Transverse colon (tissue), 4 donors: ENCODE results near the gene FAM171A1. TPM values are rescaled to one million over a fixed set of nuclear protein-coding genes. Genes with fewer than 3 reads are reported as not detected.
"Not testable (repeated sequence)": the region's sequence is repeated elsewhere in the genome, so short reads cannot be mapped to it uniquely, and the experiment has no call there.

ENCODE experiments used
- DNase-seq: peaks from one replicate; pipeline ENCODE4 v3.0.0-alpha.2; 2019
- H3K27ac ChIP-seq, 4 donors: fragments of 200-600 bp; sonication (generic); 2 replicates each; pipeline ENCODE4 v1.5.1; 2016 to 2018; ENCODE audit warnings: inconsistent platforms in 4 of 4
- H3K27me3 ChIP-seq: fragments of 200-600 bp; sonication (generic); 2 replicates; pipeline ENCODE4 v1.5.1; 2017; ENCODE audit warnings: inconsistent platforms
- H3K36me3 ChIP-seq, 4 donors: fragments of 200-600 bp; sonication (generic); 2 replicates each; pipeline ENCODE4 v1.5.1; 2017 to 2019; ENCODE audit warnings: inconsistent platforms in 4 of 4
- H3K4me1 ChIP-seq, 4 donors: fragments of 200-600 bp; sonication (generic); 2 replicates each; pipeline ENCODE4 v1.5.1; 2017 to 2020; ENCODE audit warnings: inconsistent platforms in 4 of 4
- H3K4me3 ChIP-seq, 4 donors: fragments of 200-600 bp; sonication (generic); 1 replicate in 1 of 4; 2 replicates in 3 of 4; pipeline versions ENCODE4 v1.5.1 to v1.6.1; 2017 to 2019; ENCODE audit warnings: inconsistent platforms in 4 of 4
- H3K9me3 ChIP-seq, 2 donors: fragments of 200-600 bp; sonication (generic); 2 replicates each; pipeline ENCODE4 v1.5.1; 2017 to 2019; ENCODE audit warnings: inconsistent platforms in 2 of 2
- CTCF ChIP-seq, 5 experiments: fragments of 200-600 bp in 3 of 5; fragments of 450-650 bp in 2 of 5; sonication (generic) in 3 of 5; IDR thresholded peaks; 1 replicate in 2 of 5; 2 replicates in 3 of 5; pipeline ENCODE4 v1.5.1; 2016 to 2017; ENCODE audit warnings: antibody characterized with exemption in 5 of 5, inconsistent platforms in 3 of 5, mild to moderate bottlenecking in 2 of 5, moderate library complexity in 1 of 5
- EP300 ChIP-seq: sonication (generic); formaldehyde crosslinking; IDR thresholded peaks from one replicate; pipeline ENCODE4 v1.6.1; 2017; ENCODE audit warnings: antibody characterized with exemption, low read depth
- POLR2A ChIP-seq: fragments of 450-650 bp; IDR thresholded peaks from one replicate; pipeline ENCODE4 v1.6.1; 2016; ENCODE audit warnings: antibody characterized with exemption, mild to moderate bottlenecking, moderate library complexity
- POLR2AphosphoS5 ChIP-seq, 3 donors: sonication (generic); formaldehyde crosslinking; IDR thresholded peaks; one replicate each; pipeline ENCODE4 v1.6.1; 2016; ENCODE audit warnings: antibody characterized with exemption in 3 of 3
- WGBS, 2 donors: methylation state at CpG; one replicate each; pipeline ENCODE4 v1.1.5; 2018; ENCODE audit warnings: low coverage in 1 of 2; 5-methylcytosine and 5-hydroxymethylcytosine counted together
- in situ Hi-C, 4 donors: fragments of 200-750 bp; cut with MboI; loops; one replicate each; pipeline versions ENCODE4 v1.15.0 to v1.15.1; 2017; ENCODE audit warnings: low sequenced_read_pairs in 3 of 4, low pct_ligation_motif_present in 1 of 4, low pct_unique_long_range_greater_than_20kb in 1 of 4
- intact Hi-C: fragments of 100-400 bp; cut with DNase I; formaldehyde crosslinking; loops from one replicate; pipeline ENCODE4 v1.15.1; 2023; ENCODE audit warnings: low total_unique reads
- total RNA-seq, 4 donors: library from RNA; depleted of rRNA; stranded (reverse); fragments of >200 nt; gene quantifications; one replicate each; pipeline ENCODE4 v1.1.0, GENCODE V29; 2016

Gene FAM171A1
- total RNA-seq, 4 donors from 2014 or later: 29.2 to 42.2 (median 38.2) TPM

- Histone ChIP-seq H3K9me3 (no peaks in the 10 kb centered on the region), H3K4me1 (peaks cover 17 to 48% (median 38%) of the 10 kb centered on the region in 4 donors), H3K4me3 (no peak overlapping the region), H3K36me3 (no peaks in the 10 kb centered on the region), H3K27ac (peak overlapping the region; percentile 62 to 85 (median 80)), H3K27me3 (no peaks in the 10 kb centered on the region)
- WGBS, 2 donors: 59 to 65% methylated on average over 4 of the region's 4 CpGs
- intact Hi-C loops (no loop called here), in situ Hi-C loops (no loop called here)
- no peak for DNase-seq
- no peak for TF ChIP-seq CTCF (IDR thresholded peaks at IDR 0.05)
- TF ChIP-seq POLR2AphosphoS5 (IDR thresholded peaks at IDR 0.05): no peak
- TF ChIP-seq EP300: no peak
- TF ChIP-seq POLR2A: no peak
These were observed 34.9 kb downstream of the FAM171A1 start for GRCh38 chr10:15336211-15336610.

DNA sequence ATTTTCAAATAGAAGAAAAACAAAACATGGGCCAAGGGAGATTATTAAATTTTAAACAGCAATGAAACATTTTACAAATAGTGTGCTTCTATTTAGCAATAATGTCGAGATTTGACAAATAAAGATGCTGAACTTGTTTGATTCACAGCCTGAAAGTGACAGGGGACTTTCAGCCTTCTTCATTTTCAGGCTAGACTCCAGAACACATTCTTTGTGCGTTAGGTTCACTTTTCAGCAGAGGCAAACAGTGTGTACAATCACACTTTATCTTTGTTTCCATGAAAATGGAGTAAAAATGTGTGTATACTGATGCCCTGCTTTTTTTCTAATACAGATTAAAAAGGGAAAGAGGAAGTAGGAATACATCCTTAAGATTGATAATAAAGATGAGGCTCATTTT, 35.6 kb downstream of the FAM171A1 start:
- WGBS, 2 donors: 18 to 24% methylated on average over 2 of the region's 2 CpGs
- in situ Hi-C loops (no loop called here), intact Hi-C loops (no loop called here)
- no peak for DNase-seq
- Histone ChIP-seq H3K36me3 (no peaks in the 10 kb centered on the region), H3K27ac (peak overlapping the region; percentile 62 to 85 (median 80)), H3K4me1 (peaks cover 17 to 55% (median 42%) of the 10 kb centered on the region in 4 donors), H3K9me3 (no peaks in the 10 kb centered on the region), H3K4me3 (no peak overlapping the region), H3K27me3 (no peaks in the 10 kb centered on the region)
- no peak for TF ChIP-seq POLR2A
- no peak for TF ChIP-seq EP300
- TF ChIP-seq CTCF (IDR thresholded peaks at IDR 0.05): no peak

DNA sequence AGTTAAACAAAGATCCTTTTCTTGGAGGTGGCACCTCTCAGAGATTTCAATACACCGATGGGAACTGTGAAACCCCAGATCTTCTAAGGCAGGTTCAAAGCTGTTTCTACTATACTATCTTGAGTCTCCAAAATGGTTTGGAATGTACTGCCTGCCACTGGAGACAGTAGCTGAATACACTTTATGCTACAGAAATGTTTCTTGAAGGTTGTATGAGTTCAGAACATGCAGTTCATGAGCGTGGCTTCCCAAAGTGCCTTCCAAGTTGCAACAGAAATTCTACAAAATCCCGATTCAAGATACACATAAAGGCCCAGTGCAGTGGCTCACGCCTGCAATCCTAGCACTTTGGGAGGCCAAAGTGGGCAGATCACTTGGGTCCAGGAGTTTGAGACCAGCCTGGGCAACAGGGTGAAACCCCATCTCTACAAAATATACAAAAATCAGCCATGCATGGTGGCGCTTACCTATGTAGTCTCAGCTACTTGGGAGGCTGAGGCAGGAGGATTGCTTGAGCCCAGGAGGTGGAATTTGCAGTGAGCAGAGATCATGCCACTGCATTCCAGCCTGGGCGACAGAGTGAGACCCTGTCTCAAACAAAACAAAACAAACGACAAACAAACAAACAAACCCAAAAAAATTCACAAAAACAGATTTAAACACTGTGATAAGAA, 36.3 kb downstream of the FAM171A1 start:
- H3K27ac ChIP-seq: peak overlapping the region; percentile 62 to 85 (median 80)
- H3K4me1 ChIP-seq: peaks cover 17 to 62% (median 47%) of the 10 kb centered on the region in 4 donors
- H3K9me3 ChIP-seq: no peaks in the 10 kb centered on the region
- in situ Hi-C loops: no loop called here
- intact Hi-C loops: no loop called here
- no peak overlapping the region for H3K4me3 ChIP-seq
- no peak for TF ChIP-seq POLR2AphosphoS5 (IDR thresholded peaks at IDR 0.05)
- TF ChIP-seq POLR2A: no peak
- TF ChIP-seq EP300: no peak
- no peak for TF ChIP-seq CTCF (IDR thresholded peaks at IDR 0.05)
- WGBS, 2 donors: 55 to 62% methylated on average over 2 to 7 of the region's 7 CpGs
- H3K36me3 ChIP-seq: no peaks in the 10 kb centered on the region
- no peak for DNase-seq
- no peaks in the 10 kb centered on the region for H3K27me3 ChIP-seq

DNA sequence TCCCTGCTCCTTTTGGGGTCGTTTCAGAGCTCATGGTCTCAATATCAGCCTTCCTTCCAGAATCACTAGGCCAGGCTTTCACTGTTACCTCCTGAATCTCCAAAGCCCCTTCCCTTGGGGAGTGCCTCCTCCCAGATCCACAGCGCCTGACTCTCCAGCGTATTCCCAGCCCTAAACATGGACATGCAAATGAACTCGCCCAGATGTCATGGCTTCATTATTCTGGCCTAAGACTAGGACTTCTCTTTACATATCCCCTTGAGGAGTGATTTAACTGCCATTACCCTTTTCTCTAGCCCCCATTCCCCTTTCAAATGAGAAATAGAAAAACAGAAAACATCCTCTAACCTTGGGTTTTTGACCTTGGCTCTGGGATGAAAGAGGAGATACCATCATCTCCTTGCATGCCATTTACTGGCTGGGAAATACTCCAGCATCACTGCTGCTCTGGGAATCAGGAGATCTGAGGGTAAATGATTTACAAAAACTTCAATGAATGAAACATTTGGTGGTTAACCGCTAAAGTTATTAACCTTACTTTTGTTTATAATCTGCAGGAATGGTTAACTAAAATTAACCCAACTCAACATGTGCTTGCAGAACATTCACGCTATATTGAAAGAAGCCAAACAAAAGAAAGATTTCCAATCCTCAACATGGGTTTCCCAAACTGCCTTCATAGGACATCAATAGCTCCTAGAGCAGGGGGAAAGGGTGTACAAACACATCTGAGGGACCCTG, 37.0 kb downstream of the FAM171A1 start:
- 56 to 59% methylated on average over 3 to 6 of the region's 6 CpGs for WGBS, 2 donors
- intact Hi-C loops (no loop called here), in situ Hi-C loops (no loop called here)

GRCh38 chr10:15333181-15333580, 37.9 kb downstream of the FAM171A1 start:
- H3K4me3 ChIP-seq, H3K9me3 ChIP-seq, in situ Hi-C loops, H3K27me3 ChIP-seq, H3K36me3 ChIP-seq, DNase-seq, intact Hi-C loops: not testable (repeated sequence)
- WGBS, 2 donors: 87 to 96% methylated on average over 4 to 8 of the region's 8 CpGs
- Histone ChIP-seq H3K4me1 (peaks cover 17 to 65% (median 52%) of the 10 kb centered on the region in 4 donors), H3K27ac (peak overlapping the region; percentile 62 to 85 (median 80))

More for the DNA sequence above, 37.0 kb downstream of the FAM171A1 start:
- Histone ChIP-seq H3K4me3 (no peak overlapping the region), H3K27ac (peak overlapping the region; percentile 62 to 85 (median 80)), H3K27me3 (no peaks in the 10 kb centered on the region), H3K36me3 (no peaks in the 10 kb centered on the region), H3K9me3 (no peaks in the 10 kb centered on the region), H3K4me1 (peaks cover 17 to 65% (median 52%) of the 10 kb centered on the region in 4 donors)
- TF ChIP-seq EP300 (no peak), POLR2AphosphoS5 (IDR thresholded peaks at IDR 0.05) (no peak), CTCF (IDR thresholded peaks at IDR 0.05) (no peak), POLR2A (no peak)
- no peak for DNase-seq
